HG02970 (cell line): ENCODE measurements around the gene PLOD1.
"Not testable (repeated sequence)": the region's sequence is repeated elsewhere in the genome, so short reads cannot be mapped to it uniquely, and the experiment has no call there.

Experiments used
- ATAC-seq: cut with Tn5 transposase; IDR thresholded peaks from one replicate; pipeline ENCODE4 v1.9.1; 2021; ENCODE audit warnings: mild to moderate bottlenecking, moderate library complexity, moderate number of reproducible peaks; ENCODE audit not compliant: unreplicated experiment, low FRiP score

Gene PLOD1

DNA sequence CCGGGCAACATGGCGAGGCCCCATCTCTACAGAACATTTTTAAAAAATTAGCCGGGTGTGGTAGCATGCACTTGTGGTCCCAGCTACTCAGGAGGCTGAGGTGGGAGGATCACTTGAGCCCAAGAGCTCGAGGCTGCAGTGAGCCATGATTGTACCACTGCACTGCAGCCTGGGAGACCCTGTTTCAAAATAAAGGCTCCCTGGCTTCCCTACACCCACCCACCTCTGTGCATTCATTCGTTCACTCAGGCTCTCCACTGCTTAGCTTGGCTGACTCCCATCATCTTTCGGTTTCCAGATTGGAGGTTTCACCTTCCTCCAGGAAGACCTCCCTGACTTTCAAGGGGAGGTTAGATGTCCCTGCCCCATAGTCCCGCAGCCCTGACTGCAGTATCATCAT lies 22.5 kb upstream of the PLOD1 start:
- no peak for ATAC-seq

DNA sequence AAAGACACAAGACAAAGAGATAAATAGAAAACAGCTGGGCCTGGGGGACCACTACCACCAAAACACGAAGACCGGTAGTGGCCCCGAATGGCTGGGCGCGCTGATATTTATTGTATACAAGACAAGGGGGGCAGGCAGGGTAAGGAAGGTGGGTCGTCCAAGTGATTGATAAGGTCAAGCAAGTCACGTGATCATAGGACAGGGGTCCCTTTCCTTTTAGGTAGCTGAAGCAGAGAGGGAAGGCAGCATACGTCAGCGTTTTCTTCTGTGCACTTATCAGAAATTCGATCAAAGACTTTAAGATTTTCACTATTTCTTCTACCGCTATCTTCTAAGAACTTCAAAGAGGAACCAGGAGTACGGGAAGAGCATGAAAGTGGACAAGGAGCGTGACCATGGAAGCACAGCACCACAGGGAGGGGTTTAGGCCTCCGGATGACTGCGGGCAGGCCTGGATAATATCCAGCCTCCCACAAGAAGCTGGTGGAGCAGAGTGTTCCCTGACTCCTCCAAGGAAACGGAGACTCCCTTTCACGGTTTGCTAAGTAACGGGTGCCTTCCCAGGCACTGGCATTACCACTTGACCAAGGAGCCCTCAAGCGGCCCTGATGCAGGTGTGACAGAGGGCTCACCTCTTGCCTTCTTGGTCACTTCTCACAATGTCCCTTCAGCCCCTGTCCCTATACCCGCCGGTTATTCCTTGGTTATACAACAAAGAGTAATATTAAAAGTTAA lies 21.9 kb upstream of the PLOD1 start:
- not testable (repeated sequence) for ATAC-seq

- ATAC-seq = no peak
Observed at GRCh38 chr1:11913291-11913690, 21.2 kb upstream of the PLOD1 start.

DNA sequence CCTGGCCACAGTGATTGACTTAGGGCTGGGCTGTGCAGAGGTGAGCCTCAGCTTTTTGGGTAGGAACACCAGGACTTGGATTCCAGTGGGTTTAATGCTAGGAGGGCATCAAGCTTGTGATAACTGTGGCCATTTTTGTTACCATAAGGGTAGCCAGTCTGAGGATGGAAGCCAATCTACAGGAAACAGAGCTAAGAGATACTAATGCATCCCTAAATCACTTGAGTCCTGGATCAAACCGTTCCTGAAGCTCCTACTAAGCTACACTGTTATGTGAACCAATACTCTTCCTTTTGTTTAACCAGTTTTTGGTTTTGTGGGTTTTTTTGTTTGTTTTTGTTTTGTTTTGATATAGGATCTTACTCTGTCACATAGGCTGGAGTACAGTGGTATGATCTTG lies 20.5 kb upstream of the PLOD1 start:
- no peak for ATAC-seq

DNA sequence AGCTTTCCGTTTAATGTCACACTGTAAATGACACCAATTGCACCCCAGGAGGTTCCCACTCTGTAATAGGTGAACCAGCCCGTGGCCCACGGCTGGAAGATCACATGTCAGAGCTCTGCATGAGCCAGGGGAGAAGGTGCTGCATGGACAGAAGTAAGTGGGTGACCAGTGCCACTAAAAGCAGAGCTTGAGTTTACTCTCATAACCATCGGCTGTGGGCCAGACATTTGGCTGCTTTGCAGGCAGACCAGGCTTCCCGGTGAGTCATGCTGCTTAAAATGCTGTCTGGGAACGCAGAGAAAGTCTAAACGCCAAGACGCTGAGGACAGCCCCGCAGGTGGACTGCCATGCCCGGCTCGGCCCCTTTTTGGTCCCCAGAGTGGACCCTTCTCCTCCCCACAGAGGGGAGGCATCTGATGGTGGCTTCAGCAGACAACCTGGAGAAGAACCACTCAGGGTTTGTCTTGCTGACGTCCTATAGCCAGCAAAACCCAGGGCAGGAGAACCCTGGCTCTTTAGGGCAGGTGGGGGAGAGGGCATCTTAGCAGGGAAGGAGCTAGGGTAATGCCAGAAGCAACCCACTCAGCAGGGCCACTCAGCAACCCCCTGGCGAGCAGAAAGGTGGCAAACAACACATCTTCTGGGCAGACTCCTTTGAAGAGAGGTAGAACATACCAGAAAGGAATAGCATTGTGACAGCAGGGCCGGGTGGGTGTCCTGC lies 15.6 kb upstream of the PLOD1 start:
- ATAC-seq = no peak

GRCh38 chr1:11919621-11920020 lies 14.9 kb upstream of the PLOD1 start:
- no peak for ATAC-seq

DNA sequence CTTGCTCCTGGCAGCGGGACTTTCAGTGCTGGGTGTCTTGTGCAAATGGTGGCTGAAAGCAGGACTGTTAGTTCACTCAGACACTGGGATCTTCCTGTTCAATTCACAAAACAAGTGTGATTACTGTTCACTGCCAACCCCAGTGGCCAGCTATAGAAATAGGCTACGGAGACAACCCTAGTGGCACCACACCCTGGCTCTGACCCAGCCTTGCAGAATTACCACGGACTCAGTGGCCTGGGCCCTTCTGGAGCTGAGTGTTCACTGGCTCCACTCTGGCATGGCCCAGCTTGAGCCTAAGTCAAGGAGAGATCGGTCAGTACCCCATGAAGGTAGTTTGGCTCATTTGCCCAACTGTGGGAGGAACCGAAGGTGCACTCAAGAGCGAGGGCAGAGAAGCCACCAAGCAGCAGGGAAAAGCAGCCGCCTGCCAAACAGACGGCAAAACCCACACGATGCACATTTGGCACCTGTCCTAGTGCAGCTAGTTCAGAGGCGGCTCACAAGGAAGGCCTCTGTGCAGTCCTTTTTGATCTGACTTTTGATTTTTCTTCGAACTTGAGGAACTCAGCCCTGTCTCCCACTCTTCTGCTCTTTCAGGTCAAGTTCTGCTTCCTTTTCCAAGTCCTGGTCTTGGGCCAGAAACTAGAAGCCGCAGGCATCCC lies 14.1 kb upstream of the PLOD1 start:
- no peak for ATAC-seq

- no peak for ATAC-seq
Observed at GRCh38 chr1:11921022-11921421, 13.5 kb upstream of the PLOD1 start.

- no peak for ATAC-seq
Observed at GRCh38 chr1:11923069-11923826, 11.3 kb upstream of the PLOD1 start.

DNA sequence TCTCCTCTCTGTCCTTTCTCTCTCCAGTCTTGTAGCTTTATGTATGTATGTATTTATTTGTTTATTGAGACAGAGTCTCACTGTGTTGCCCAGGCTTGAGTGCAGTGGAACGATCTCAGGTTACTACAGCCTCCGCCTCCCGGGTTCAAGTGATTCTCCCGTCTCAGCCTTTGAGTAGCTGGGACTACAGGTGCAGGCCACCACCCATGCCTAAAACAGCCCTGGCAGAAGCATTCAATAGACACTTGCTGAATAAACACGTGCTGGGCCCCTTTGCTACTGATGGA lies 10.7 kb upstream of the PLOD1 start:
- ATAC-seq = no peak

GRCh38 chr1:11924334-11925195 lies 10.0 kb upstream of the PLOD1 start:
- ATAC-seq = no peak

GRCh38 chr1:11925196-11925937 lies 9.2 kb upstream of the PLOD1 start:
- peak; percentile 8 for ATAC-seq

DNA sequence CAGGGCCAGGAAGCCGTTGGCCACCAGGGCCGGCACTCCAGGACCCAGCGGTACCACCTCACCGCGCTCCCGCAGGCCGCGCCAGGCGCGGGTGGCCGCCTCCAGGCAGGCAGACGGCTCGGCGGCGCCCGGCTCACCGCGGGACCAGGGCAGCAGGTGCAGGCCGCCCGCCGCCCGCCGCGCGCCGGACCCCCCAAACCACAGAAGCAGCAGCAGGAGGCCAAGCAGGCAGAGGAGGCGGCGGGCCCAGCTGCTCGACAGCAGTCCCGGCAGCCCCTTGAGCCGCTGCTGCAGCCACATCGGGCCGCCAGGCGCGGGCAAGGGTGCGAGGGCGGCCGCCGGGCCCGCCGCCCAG lies 8.6 kb upstream of the PLOD1 start:
- ATAC-seq = peak; percentile 28

DNA sequence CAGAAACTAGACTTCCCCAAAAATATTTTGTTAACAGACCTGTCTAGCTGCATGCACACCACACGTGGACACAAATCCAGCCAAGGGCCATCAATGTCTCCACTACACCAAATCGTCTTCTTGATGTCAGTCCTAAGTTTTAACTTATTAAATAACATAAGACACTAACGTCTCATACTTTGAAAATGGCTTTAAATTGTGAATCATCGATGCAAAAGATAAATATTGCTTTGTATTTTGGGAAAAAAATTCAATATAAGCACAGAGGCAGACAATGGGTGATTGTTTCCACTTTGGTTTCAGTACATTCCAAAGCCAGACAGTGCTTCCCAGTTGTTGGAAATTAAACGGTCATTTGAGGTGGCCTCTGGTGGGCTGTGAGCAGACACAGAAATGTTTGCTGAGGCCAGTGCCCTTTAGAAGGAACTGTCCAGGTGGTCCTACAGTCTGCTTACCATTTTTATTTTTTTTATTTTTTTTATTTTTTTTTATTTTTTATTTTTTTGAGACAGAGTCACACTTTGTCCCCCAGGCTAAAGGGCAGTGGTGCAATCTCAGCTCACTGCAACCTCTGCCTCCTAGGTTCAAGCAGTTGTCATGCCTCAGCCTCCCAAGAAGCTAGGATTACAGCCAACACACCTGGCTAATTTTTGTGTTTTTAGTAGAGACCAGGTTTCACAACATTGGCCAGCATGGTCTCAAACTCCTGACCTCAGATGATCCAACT lies 6.5 kb upstream of the PLOD1 start:
- ATAC-seq = no peak

DNA sequence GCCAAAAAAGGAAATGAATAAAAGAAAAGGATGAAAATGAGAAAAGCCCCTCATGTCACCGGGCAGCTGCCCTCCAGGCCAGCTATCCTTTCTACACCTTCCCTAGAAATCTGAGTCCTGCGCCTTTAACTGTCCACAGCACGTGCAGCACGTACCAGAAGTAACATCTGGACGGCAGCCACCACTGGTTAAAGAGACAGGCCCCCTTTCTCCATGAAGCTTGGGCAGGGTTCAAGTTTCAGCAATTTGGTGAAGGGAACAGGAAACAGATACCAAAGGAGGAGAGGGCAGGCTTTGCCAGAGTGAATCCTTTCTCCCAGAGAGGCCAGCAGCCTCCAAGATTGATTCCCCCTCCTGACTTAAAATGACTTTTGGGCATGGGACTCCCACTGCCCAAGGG lies 4.7 kb upstream of the PLOD1 start:
- ATAC-seq = no peak

DNA sequence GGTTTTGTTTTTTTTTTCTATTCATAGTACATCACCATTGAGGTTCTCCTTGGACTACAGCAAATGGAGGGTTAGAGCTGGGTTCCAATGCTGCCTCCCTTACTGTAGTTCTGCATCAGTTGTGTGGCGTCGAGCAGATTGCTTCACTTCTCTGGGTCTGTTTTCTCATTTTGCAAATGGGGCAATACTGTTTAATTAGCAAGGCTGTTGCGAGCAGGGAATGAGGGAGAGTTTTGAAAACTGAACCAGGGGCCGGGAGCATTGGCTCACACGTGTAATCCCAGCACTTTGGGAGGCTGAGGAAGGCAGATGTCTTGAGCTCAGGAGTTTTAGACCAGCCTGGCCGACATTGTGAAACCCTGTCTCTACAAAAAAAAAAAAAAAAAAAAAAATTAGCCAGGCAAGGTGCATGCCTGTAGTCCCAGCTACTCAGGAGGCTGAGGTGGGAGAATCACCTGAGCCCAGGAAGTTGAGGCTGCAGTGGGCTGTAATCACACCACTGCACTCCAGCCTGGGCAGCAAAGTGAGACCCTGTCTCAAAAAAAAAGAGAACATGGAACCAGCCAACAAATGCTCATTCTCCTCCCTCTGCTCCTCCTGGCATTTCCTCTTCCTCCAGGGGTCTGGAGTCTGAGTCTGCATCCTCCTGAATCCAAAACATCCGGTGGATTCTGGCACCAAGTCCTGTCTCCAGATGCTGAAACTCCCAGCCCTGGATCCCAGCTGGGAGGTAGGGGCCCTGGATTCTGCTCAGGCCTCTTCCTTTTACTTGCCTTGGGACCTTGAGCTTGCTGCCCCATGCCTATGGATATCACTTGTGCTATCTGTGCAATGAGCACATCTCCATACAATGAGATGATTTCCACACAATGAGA lies 3.7 kb upstream of the PLOD1 start:
- ATAC-seq = no peak

GRCh38 chr1:11931845-11932244 lies 2.7 kb upstream of the PLOD1 start:
- ATAC-seq = no peak

GRCh38 chr1:11935057-11935412 lies 518 bp downstream of the PLOD1 start:
- ATAC-seq = no peak
